ENCODE results near the gene SDHAF4.
A peak's percentile ranks its signal among the peaks of the same experiment; 100 is the strongest.
"Not testable (repeated sequence)": the region's sequence is repeated elsewhere in the genome, so short reads cannot be mapped to it uniquely, and the experiment has no call there.

SDHAF4 gene

GRCh38 chr6:70566751-70567382 lies at the start of gene SDHAF4:
Gene SDHAF4 (plus strand): TSS chr6:70566930. CDS start chr6:70566941, 11 bp downstream.
- peak; percentile 93 for DNase-seq

GRCh38 chr6:70518723-70519122 lies 48.0 kb upstream of the SDHAF4 start:
- DNase-seq: no peak

GRCh38 chr6:70520575-70520974 lies 46.2 kb upstream of the SDHAF4 start:
- no peak for DNase-seq

GRCh38 chr6:70524721-70525286 lies 41.9 kb upstream of the SDHAF4 start:
- DNase-seq: no peak

- no peak for DNase-seq
Measured at GRCh38 chr6:70527071-70527737, 39.5 kb upstream of the SDHAF4 start.

- no peak for DNase-seq
Measured at GRCh38 chr6:70530023-70530422, 36.7 kb upstream of the SDHAF4 start.

GRCh38 chr6:70531133-70531532 lies 35.6 kb upstream of the SDHAF4 start:
- DNase-seq: no peak

- DNase-seq: no peak
Measured at GRCh38 chr6:70537266-70537665, 29.5 kb upstream of the SDHAF4 start.

- DNase-seq: no peak
Measured at GRCh38 chr6:70538376-70538775, 28.4 kb upstream of the SDHAF4 start.

GRCh38 chr6:70547313-70547712 lies 19.4 kb upstream of the SDHAF4 start:
- no peak for DNase-seq

- no peak for DNase-seq
Measured at GRCh38 chr6:70547905-70548304, 18.8 kb upstream of the SDHAF4 start.

- no peak for DNase-seq
Measured at GRCh38 chr6:70549327-70549726, 17.4 kb upstream of the SDHAF4 start.

- DNase-seq: no peak
Measured at GRCh38 chr6:70551566-70551965, 15.2 kb upstream of the SDHAF4 start.

- DNase-seq: not testable (repeated sequence)
Measured at GRCh38 chr6:70552286-70552940, 14.3 kb upstream of the SDHAF4 start.

GRCh38 chr6:70552974-70553373 lies 13.8 kb upstream of the SDHAF4 start:
- no peak for DNase-seq

GRCh38 chr6:70557998-70558397 lies 8.7 kb upstream of the SDHAF4 start:
- DNase-seq: no peak

- DNase-seq: not testable (repeated sequence)
Measured at GRCh38 chr6:70562401-70562800, 4.3 kb upstream of the SDHAF4 start.

- no peak for DNase-seq
Measured at GRCh38 chr6:70563530-70563929, 3.2 kb upstream of the SDHAF4 start.

GRCh38 chr6:70574643-70575042 lies 7.9 kb downstream of the SDHAF4 start:
- no peak for DNase-seq

- no peak for DNase-seq
Measured at GRCh38 chr6:70575899-70576495, 9.3 kb downstream of the SDHAF4 start.

- no peak for DNase-seq
Measured at GRCh38 chr6:70586114-70586513, 19.4 kb downstream of the SDHAF4 start.

- DNase-seq: no peak
Measured at GRCh38 chr6:70590400-70590799, 23.7 kb downstream of the SDHAF4 start.

- DNase-seq: no peak
Measured at GRCh38 chr6:70592391-70593117, 25.8 kb downstream of the SDHAF4 start.

Data from NCI-H1105 (cell line).